ENCODE data around the gene MAP2.

Gene MAP2

DNA sequence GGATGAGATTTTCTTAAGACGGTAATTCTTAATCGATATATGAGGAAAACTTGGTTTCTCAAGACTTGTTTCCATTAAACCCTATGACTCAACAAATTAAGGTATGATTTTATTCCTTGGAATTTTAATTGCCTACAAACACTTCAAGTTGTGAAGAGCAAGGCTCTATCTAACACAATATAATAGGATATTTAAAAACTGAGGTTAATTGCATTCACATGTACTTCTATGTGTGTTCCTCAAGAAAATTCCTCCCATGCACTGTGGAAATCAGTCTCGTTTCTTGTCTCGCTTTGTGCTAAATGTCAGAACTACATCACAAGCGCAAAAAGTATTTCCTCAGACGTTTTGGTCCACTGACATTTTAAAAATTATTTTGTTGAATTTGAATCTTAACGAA is 238.2 kb downstream of the MAP2 start:
- Mint-ChIP-seq H3K4me3 (no peak overlapping the region), H3K27ac (no peak overlapping the region), H3K4me1 (peaks cover 13% of the 10 kb centered on the region), H3K9me3 (no peaks in the 10 kb centered on the region), H3K36me3 (ENCODE audit: low read depth) (no peaks in the 10 kb centered on the region), H3K27me3 (ENCODE audit: low read depth, poor library complexity) (no peaks in the 10 kb centered on the region)
- TF ChIP-seq, protein P1, sequence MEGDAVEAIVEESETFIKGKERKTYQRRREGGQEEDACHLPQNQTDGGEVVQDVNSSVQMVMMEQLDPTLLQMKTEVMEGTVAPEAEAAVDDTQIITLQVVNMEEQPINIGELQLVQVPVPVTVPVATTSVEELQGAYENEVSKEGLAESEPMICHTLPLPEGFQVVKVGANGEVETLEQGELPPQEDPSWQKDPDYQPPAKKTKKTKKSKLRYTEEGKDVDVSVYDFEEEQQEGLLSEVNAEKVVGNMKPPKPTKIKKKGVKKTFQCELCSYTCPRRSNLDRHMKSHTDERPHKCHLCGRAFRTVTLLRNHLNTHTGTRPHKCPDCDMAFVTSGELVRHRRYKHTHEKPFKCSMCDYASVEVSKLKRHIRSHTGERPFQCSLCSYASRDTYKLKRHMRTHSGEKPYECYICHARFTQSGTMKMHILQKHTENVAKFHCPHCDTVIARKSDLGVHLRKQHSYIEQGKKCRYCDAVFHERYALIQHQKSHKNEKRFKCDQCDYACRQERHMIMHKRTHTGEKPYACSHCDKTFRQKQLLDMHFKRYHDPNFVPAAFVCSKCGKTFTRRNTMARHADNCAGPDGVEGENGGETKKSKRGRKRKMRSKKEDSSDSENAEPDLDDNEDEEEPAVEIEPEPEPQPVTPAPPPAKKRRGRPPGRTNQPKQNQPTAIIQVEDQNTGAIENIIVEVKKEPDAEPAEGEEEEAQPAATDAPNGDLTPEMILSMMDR (IDR thresholded peaks at IDR 0.05): no peak
- no peak for DNase-seq

DNA sequence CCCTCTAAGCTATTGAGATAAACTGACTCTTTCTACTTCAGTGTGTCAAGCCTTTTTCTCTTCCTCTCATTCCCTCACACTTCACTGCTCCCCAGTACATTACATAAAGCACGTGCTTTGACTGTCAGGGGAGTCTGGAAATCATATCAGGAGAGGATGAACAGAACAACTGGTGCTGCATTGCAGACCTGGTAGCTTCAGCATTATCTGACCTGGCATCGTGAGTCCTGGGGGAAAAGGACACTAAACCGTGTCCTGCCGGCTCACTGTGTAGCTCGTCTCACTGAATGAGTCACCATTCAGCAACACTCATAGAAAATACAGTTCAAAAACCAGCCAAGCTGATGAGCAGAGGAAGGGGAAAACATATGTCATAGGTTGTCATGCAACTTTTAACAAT is 239.3 kb downstream of the MAP2 start:
- DNase-seq: no peak
- Mint-ChIP-seq H3K36me3 (ENCODE audit: low read depth) (no peaks in the 10 kb centered on the region), H3K4me1 (peaks cover 13% of the 10 kb centered on the region), H3K27ac (no peak overlapping the region), H3K27me3 (ENCODE audit: low read depth, poor library complexity) (no peaks in the 10 kb centered on the region), H3K9me3 (no peaks in the 10 kb centered on the region), H3K4me3 (no peak overlapping the region)
- TF ChIP-seq, protein P1 (IDR thresholded peaks at IDR 0.05): no peak

DNA sequence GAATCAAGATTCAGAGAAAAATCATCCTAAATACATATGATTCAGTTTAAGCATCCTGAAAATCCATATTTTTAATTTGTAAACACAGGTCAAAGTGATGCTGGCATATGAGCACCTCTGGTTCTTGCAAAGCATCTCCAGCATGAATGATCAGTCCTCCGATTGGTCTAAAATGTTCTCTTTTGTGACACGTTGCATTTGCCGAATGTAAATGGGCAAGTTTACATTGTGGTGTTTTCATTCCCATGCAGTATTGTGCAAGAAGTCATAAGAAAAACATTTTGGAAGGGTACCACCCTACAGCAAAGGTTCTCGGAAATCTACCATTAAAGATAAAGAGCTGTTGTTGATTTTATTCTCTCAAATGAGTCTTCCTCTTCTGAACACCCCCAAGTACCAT is 239.8 kb downstream of the MAP2 start:
- Mint-ChIP-seq H3K27me3 (ENCODE audit: low read depth, poor library complexity) (no peaks in the 10 kb centered on the region), H3K4me1 (peaks cover 13% of the 10 kb centered on the region), H3K27ac (no peak overlapping the region), H3K36me3 (ENCODE audit: low read depth) (no peaks in the 10 kb centered on the region), H3K9me3 (no peaks in the 10 kb centered on the region), H3K4me3 (no peak overlapping the region)
- TF ChIP-seq, protein P1 (IDR thresholded peaks at IDR 0.05): no peak
- no peak for DNase-seq

DNA sequence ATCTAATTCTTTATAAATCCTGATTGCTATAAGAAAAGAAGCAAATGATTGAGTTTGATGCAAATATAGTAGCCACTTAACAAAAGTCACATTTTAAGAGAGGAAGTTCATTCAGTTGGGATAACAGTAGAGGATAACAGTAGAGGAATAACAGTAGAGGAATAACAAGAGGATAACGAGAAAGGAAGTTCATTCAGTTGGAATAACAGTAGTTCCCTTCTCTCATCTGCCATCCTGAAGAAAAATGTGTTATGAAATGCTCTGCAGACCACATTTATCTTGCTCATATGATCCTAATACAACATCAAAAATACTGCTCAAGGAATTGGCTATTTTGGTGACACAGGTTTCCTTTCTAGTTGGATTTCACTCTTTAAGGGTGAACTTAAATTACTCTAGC is 242.4 kb downstream of the MAP2 start:
- Mint-ChIP-seq H3K4me3 (no peak overlapping the region), H3K36me3 (ENCODE audit: low read depth) (no peaks in the 10 kb centered on the region), H3K9me3 (no peaks in the 10 kb centered on the region), H3K27ac (no peak overlapping the region), H3K27me3 (ENCODE audit: low read depth, poor library complexity) (no peaks in the 10 kb centered on the region), H3K4me1 (peaks cover 9% of the 10 kb centered on the region)
- TF ChIP-seq, protein P1 (IDR thresholded peaks at IDR 0.05): no peak
- DNase-seq: no peak

DNA sequence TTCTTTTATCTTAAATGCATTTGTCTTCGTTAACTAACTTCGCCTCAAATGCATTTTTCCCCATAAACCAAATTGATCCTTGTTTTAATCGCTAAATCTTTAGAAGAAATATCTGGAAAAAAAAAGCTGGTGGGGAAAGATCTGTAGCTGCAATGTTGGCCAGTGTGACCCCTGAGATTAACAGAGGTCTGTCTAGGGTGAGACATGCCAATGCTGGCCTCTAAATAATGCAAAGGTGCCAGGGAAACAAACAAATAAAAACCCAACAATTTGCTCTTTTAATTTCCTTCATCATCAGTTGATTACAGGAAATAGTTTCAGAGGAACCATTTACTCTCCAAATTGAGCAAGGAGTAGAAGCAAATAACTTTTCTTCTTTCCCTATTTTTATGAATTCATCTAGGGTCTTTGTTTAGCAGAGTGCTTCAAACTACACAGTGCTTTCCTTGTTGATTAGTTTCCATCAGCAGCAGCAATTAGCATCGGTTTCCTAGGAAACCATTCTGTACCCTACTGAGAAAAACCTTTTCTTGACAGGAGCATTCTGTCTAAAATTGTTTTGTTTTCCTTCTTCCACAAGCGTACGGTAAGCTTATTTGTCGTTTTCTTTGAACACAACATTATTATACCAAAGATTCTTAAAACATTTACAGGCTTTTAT is 247.3 kb downstream of the MAP2 start:
- Mint-ChIP-seq H3K36me3 (ENCODE audit: low read depth) (no peaks in the 10 kb centered on the region), H3K27ac (no peak overlapping the region), H3K9me3 (no peaks in the 10 kb centered on the region), H3K4me3 (no peak overlapping the region), H3K27me3 (ENCODE audit: low read depth, poor library complexity) (no peaks in the 10 kb centered on the region), H3K4me1 (no peaks in the 10 kb centered on the region)
- TF ChIP-seq, protein P1 (IDR thresholded peaks at IDR 0.05): no peak
- no peak for DNase-seq

DNA sequence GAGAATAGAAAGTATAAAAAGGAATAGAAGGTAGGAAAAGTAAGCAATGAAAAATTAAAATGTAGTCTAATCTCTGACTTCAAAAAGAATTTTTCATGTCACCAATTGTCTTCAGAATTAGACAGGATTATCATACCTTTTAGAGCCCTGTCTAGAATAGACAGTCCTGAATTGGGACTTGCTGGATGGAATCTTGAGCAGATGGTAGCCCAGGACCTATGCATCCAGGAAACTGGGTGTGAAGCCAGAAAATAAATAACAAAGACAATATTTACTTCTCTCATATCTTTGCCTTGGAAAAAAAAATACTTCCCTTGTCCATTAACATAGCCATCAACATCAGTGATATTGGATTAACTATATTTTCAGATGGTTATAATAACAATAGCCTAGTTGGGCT is 250.0 kb downstream of the MAP2 start:
- no peak overlapping the region for H3K27ac Mint-ChIP-seq
- H3K27me3 Mint-ChIP-seq (ENCODE audit: low read depth, poor library complexity): no peaks in the 10 kb centered on the region
- no peaks in the 10 kb centered on the region for H3K4me1 Mint-ChIP-seq
- no peak for DNase-seq
- no peak overlapping the region for H3K4me3 Mint-ChIP-seq
- no peaks in the 10 kb centered on the region for H3K9me3 Mint-ChIP-seq
- H3K36me3 Mint-ChIP-seq (ENCODE audit: low read depth): no peaks in the 10 kb centered on the region
- TF ChIP-seq, protein P1 (IDR thresholded peaks at IDR 0.05): no peak

Measured in nephron progenitor cell (in vitro differentiated cells).